Immature natural killer cell (primary cell): ENCODE results near the gene RPL22. TPM values are rescaled to one million over a fixed set of nuclear protein-coding genes. Genes with fewer than 3 reads are reported as not detected.
A peak's percentile ranks its signal among the peaks of the same experiment; 100 is the strongest.

Source experiments
- DNase-seq, 3 donors: peaks; one replicate each; pipeline ENCODE4 v3.0.0; 2022; ENCODE audit warnings: mixed read lengths in 1 of 3
- H3K27ac Mint-ChIP-seq, 6 donors: one replicate each; pipeline ENCODE4 v1.8.0; 2020; ENCODE audit warnings: mixed read lengths in 6 of 6, mild to moderate bottlenecking in 5 of 6, inconsistent platforms in 4 of 6, moderate library complexity in 3 of 6
- H3K27me3 Mint-ChIP-seq, 3 donors: one replicate each; pipeline ENCODE4 v1.8.0; 2020 to 2021; ENCODE audit warnings: low read depth in 3 of 3, mild to moderate bottlenecking in 3 of 3, mixed read lengths in 3 of 3, moderate library complexity in 3 of 3, inconsistent platforms in 1 of 3
- H3K36me3 Mint-ChIP-seq, 3 donors: one replicate each; pipeline ENCODE4 v1.8.0; 2020; ENCODE audit warnings: mixed read lengths in 3 of 3, inconsistent platforms in 2 of 3, mild to moderate bottlenecking in 2 of 3
- H3K4me1 Mint-ChIP-seq, 2 donors: one replicate each; pipeline ENCODE4 v1.8.0; 2020; ENCODE audit warnings: inconsistent platforms in 2 of 2, mild to moderate bottlenecking in 2 of 2, mixed read lengths in 2 of 2, moderate library complexity in 1 of 2
- H3K4me3 Mint-ChIP-seq, 5 donors: one replicate each; pipeline ENCODE4 v1.8.0; 2020; ENCODE audit warnings: mild to moderate bottlenecking in 5 of 5, mixed read lengths in 5 of 5, inconsistent platforms in 3 of 5, moderate library complexity in 3 of 5
- H3K9me3 Mint-ChIP-seq, 6 donors: one replicate each; pipeline ENCODE4 v1.8.0; 2020; ENCODE audit warnings: mild to moderate bottlenecking in 6 of 6, mixed read lengths in 6 of 6, inconsistent platforms in 4 of 6, moderate library complexity in 3 of 6
- polyA plus RNA-seq, 3 donors: library from polyadenylated mRNA; unstranded; fragments of 300-500 nt; fragmentation: Illumina TruSeq; gene quantifications; one replicate each; pipeline ENCODE4 v1.2.3, GENCODE V29; 2021

Gene RPL22
- polyA plus RNA-seq, 3 donors from 2014 or later = 62.3 to 129 (median 124) TPM

- Mint-ChIP-seq H3K27ac (no peak overlapping the region), H3K4me3 (peak overlapping the region in 3 of 5 donors; percentile 46 to 58 (median 48)), H3K4me1 (peaks cover 18 to 23% of the 10 kb centered on the region in 2 donors), H3K27me3 (peaks cover 11 to 17% (median 14%) of the 10 kb centered on the region in 3 donors), H3K36me3 (peaks cover under 1 to 4% (median 1%) of the 10 kb centered on the region in 3 donors), H3K9me3 (peaks cover 0 to 2% (median 0%) of the 10 kb centered on the region in 6 donors)
- no peak for DNase-seq
Measured at GRCh38 chr1:6180707-6181311, 18.6 kb downstream of the RPL22 start.

- peaks cover 0 to 3% (median 0%) of the 10 kb centered on the region in 3 donors for H3K36me3 Mint-ChIP-seq
- H3K27me3 Mint-ChIP-seq = peaks cover 11 to 17% (median 14%) of the 10 kb centered on the region in 3 donors
- peaks cover 0 to 2% (median 0%) of the 10 kb centered on the region in 6 donors for H3K9me3 Mint-ChIP-seq
- H3K27ac Mint-ChIP-seq = no peak within 1 kb of the TSS
- DNase-seq = peak; percentile 16 to 29 (median 23)
- peaks cover 18 to 22% of the 10 kb centered on the region in 2 donors for H3K4me1 Mint-ChIP-seq
- peak within 1 kb of the TSS in 3 of 5 donors; percentile 46 to 58 (median 48) for H3K4me3 Mint-ChIP-seq
Measured at GRCh38 chr1:6180268-6180706, 19.1 kb downstream of the RPL22 start, which contains the start of gene CHD5. Gene CHD5 (minus strand): TSS chr1:6180321. CDS start chr1:6180023, 298 bp downstream.

GRCh38 chr1:6179564-6180175, 19.7 kb downstream of the RPL22 start:
- Mint-ChIP-seq H3K9me3 (peaks cover 0 to 2% (median 0%) of the 10 kb centered on the region in 6 donors), H3K27ac (no peak overlapping the region), H3K4me3 (no peak overlapping the region), H3K4me1 (peaks cover 18 to 22% of the 10 kb centered on the region in 2 donors), H3K36me3 (peaks cover 0 to 3% (median 0%) of the 10 kb centered on the region in 3 donors), H3K27me3 (peaks cover 11 to 17% (median 14%) of the 10 kb centered on the region in 3 donors)
- no peak for DNase-seq

GRCh38 chr1:6178751-6179563, 20.4 kb downstream of the RPL22 start:
- H3K27me3 Mint-ChIP-seq = peaks cover 11 to 17% (median 14%) of the 10 kb centered on the region in 3 donors
- H3K9me3 Mint-ChIP-seq = peaks cover 0 to 2% (median 0%) of the 10 kb centered on the region in 6 donors
- peaks cover 17 to 18% of the 10 kb centered on the region in 2 donors for H3K4me1 Mint-ChIP-seq
- DNase-seq = no peak
- H3K4me3 Mint-ChIP-seq = peak overlapping the region; percentile 56 to 66 (median 62)
- H3K27ac Mint-ChIP-seq = no peak overlapping the region
- peaks cover 0 to 3% (median 0%) of the 10 kb centered on the region in 3 donors for H3K36me3 Mint-ChIP-seq

GRCh38 chr1:6177681-6178380, 21.6 kb downstream of the RPL22 start:
- peak overlapping the region in 2 of 5 donors; percentile 41 to 44 for H3K4me3 Mint-ChIP-seq
- peaks cover 8 to 18% of the 10 kb centered on the region in 2 donors for H3K4me1 Mint-ChIP-seq
- peaks cover 0 to 3% (median 0%) of the 10 kb centered on the region in 3 donors for H3K36me3 Mint-ChIP-seq
- H3K27me3 Mint-ChIP-seq = peaks cover 11 to 17% (median 12%) of the 10 kb centered on the region in 3 donors
- H3K27ac Mint-ChIP-seq = peak overlapping the region in 1 of 6 donors; percentile 77
- H3K9me3 Mint-ChIP-seq = peaks cover 0 to 2% (median 0%) of the 10 kb centered on the region in 6 donors
- no peak for DNase-seq

- Mint-ChIP-seq H3K4me3 (no peak overlapping the region), H3K9me3 (peaks cover 0 to 2% (median 0%) of the 10 kb centered on the region in 6 donors), H3K36me3 (peaks cover 0 to 3% (median 0%) of the 10 kb centered on the region in 3 donors), H3K27ac (no peak overlapping the region), H3K27me3 (peaks cover 11 to 17% (median 12%) of the 10 kb centered on the region in 3 donors), H3K4me1 (peaks cover 7 to 17% of the 10 kb centered on the region in 2 donors)
- no peak for DNase-seq
Measured at GRCh38 chr1:6176779-6177178, 22.6 kb downstream of the RPL22 start.

GRCh38 chr1:6175411-6175828, 24.0 kb downstream of the RPL22 start:
- Mint-ChIP-seq H3K36me3 (peaks cover 0 to 3% (median 0%) of the 10 kb centered on the region in 3 donors), H3K4me1 (peaks cover 0 to 5% of the 10 kb centered on the region in 2 donors), H3K27ac (no peak overlapping the region), H3K9me3 (peaks cover 0 to 2% (median 0%) of the 10 kb centered on the region in 6 donors), H3K27me3 (peaks cover 4 to 15% (median 10%) of the 10 kb centered on the region in 3 donors), H3K4me3 (no peak overlapping the region)
- no peak for DNase-seq

- Mint-ChIP-seq H3K36me3 (peaks cover 0 to 3% (median 0%) of the 10 kb centered on the region in 3 donors), H3K4me3 (no peak overlapping the region), H3K27ac (no peak overlapping the region), H3K9me3 (peaks cover 0 to 2% (median 0%) of the 10 kb centered on the region in 6 donors), H3K27me3 (peaks cover 4 to 15% (median 10%) of the 10 kb centered on the region in 3 donors), H3K4me1 (peaks cover 0 to 5% of the 10 kb centered on the region in 2 donors)
- no peak for DNase-seq
Measured at GRCh38 chr1:6174621-6175410, 24.6 kb downstream of the RPL22 start.

GRCh38 chr1:6172549-6172948, 26.8 kb downstream of the RPL22 start:
- H3K27me3 Mint-ChIP-seq = peaks cover 2 to 12% (median 6%) of the 10 kb centered on the region in 3 donors
- H3K4me3 Mint-ChIP-seq = no peak overlapping the region
- peaks cover 0 to 2% (median 0%) of the 10 kb centered on the region in 3 donors for H3K36me3 Mint-ChIP-seq
- H3K4me1 Mint-ChIP-seq = peaks cover 0 to 1% of the 10 kb centered on the region in 2 donors
- no peak overlapping the region for H3K27ac Mint-ChIP-seq
- H3K9me3 Mint-ChIP-seq = peaks cover 0 to 2% (median 0%) of the 10 kb centered on the region in 6 donors
- no peak for DNase-seq

GRCh38 chr1:6171548-6172124, 27.8 kb downstream of the RPL22 start:
- H3K27me3 Mint-ChIP-seq = peaks cover 2 to 4% (median 3%) of the 10 kb centered on the region in 3 donors
- no peak for DNase-seq
- H3K4me1 Mint-ChIP-seq = no peaks in the 10 kb centered on the region
- H3K27ac Mint-ChIP-seq = no peak overlapping the region
- H3K36me3 Mint-ChIP-seq = no peaks in the 10 kb centered on the region
- H3K4me3 Mint-ChIP-seq = no peak overlapping the region
- no peaks in the 10 kb centered on the region for H3K9me3 Mint-ChIP-seq

- Mint-ChIP-seq H3K27ac (no peak overlapping the region), H3K9me3 (no peaks in the 10 kb centered on the region), H3K27me3 (peaks cover 0 to 2% (median 1%) of the 10 kb centered on the region in 3 donors), H3K36me3 (no peaks in the 10 kb centered on the region), H3K4me1 (no peaks in the 10 kb centered on the region), H3K4me3 (no peak overlapping the region)
- DNase-seq = no peak
Measured at GRCh38 chr1:6170742-6171201, 28.6 kb downstream of the RPL22 start.
